Measurements from ENCODE around the gene NCOR1.

DNA sequence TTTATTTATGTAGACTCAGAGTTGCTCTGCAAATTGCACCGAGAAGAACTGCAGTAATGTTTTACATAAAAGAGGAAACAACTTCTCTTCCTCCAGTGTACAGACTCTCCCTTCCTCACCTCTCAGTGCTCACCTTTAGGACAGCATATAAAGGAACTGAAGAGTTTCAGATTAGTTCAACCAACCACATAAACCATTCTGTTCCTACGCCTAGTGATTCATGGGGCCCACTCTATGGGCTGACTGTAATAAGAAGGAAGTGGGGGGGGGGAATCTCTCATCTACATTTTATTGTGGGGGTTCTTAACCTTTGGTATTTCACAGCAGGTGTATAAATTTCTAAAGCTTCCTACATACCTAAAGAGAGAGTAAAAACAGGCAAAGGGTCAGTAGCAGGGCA, 234.1 kb downstream of the NCOR1 start:
- TF ChIP-seq EZH2phosphoT487 (IDR thresholded peaks at IDR 0.05; ENCODE audit: borderline replicate concordance, low read depth, low read length) = no peak
- TF ChIP-seq, protein P1, sequence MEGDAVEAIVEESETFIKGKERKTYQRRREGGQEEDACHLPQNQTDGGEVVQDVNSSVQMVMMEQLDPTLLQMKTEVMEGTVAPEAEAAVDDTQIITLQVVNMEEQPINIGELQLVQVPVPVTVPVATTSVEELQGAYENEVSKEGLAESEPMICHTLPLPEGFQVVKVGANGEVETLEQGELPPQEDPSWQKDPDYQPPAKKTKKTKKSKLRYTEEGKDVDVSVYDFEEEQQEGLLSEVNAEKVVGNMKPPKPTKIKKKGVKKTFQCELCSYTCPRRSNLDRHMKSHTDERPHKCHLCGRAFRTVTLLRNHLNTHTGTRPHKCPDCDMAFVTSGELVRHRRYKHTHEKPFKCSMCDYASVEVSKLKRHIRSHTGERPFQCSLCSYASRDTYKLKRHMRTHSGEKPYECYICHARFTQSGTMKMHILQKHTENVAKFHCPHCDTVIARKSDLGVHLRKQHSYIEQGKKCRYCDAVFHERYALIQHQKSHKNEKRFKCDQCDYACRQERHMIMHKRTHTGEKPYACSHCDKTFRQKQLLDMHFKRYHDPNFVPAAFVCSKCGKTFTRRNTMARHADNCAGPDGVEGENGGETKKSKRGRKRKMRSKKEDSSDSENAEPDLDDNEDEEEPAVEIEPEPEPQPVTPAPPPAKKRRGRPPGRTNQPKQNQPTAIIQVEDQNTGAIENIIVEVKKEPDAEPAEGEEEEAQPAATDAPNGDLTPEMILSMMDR (conservative IDR thresholded peaks at IDR 0.05; ENCODE audit: low read length) = no peak

Data from OCI-LY7 (cell line).